Upper lobe of left lung (tissue), 6 donors: Measurements from ENCODE around the gene TMEM209. TPM values are rescaled to one million over a fixed set of nuclear protein-coding genes. Genes with fewer than 3 reads are reported as not detected.

Experiments used
- ATAC-seq, 2 donors: fragments of 200-7000 bp; cut with Tn5 transposase; one replicate each; pipeline ENCODE4 v1.9.1; 2022; ENCODE audit warnings: mild to moderate bottlenecking in 2 of 2, moderate library complexity in 2 of 2; ENCODE audit not compliant: low FRiP score in 2 of 2
- DNase-seq, 2 donors: peaks; one replicate each; pipeline ENCODE4 v3.0.0-alpha.2; 2019 to 2020
- H3K27ac ChIP-seq, 4 donors: fragments of 200-600 bp; sonication (generic); one replicate each; pipeline ENCODE4 v1.5.1; 2016 to 2019
- H3K27me3 ChIP-seq, 4 donors: fragments of 200-600 bp; sonication (generic); one replicate each; pipeline ENCODE4 v1.5.1; 2017 to 2019
- H3K36me3 ChIP-seq, 4 donors: fragments of 200-600 bp; sonication (generic); one replicate each; pipeline ENCODE4 v1.5.1; 2016 to 2019
- H3K4me1 ChIP-seq, 4 donors: fragments of 200-600 bp; sonication (generic); one replicate each; pipeline ENCODE4 v1.5.1; 2018 to 2019
- H3K4me3 ChIP-seq, 4 donors: fragments of 200-600 bp; sonication (generic); one replicate each; pipeline ENCODE4 v1.5.1; 2017 to 2019; ENCODE audit warnings: mild to moderate bottlenecking in 2 of 4, moderate library complexity in 1 of 4
- H3K9me3 ChIP-seq, 4 donors: fragments of 200-600 bp; sonication (generic); one replicate each; pipeline ENCODE4 v1.5.1; 2018 to 2019
- CTCF ChIP-seq, 6 experiments: fragments of 450-650 bp in 4 of 6; fragments of 200-600 bp in 2 of 6; sonication (generic) in 2 of 6; IDR thresholded peaks; one replicate each; pipeline ENCODE4 v1.5.1; 2016 to 2019; ENCODE audit warnings: antibody characterized with exemption in 6 of 6
- EP300 ChIP-seq, 4 donors: sonication (generic); formaldehyde crosslinking; IDR thresholded peaks; one replicate each; pipeline ENCODE4 v1.5.1; 2017; ENCODE audit warnings: antibody characterized with exemption in 4 of 4, control low read depth in 2 of 4
- POLR2A ChIP-seq, 4 donors: fragments of 450-650 bp; IDR thresholded peaks; one replicate each; pipeline ENCODE4 v1.5.1; 2016 to 2017; ENCODE audit warnings: antibody characterized with exemption in 4 of 4, mild to moderate bottlenecking in 2 of 4
- POLR2AphosphoS5 ChIP-seq, 2 donors: sonication (generic); formaldehyde crosslinking; IDR thresholded peaks; one replicate each; pipeline ENCODE4 v1.5.1; 2017; ENCODE audit warnings: antibody characterized with exemption in 2 of 2
- WGBS, 2 donors: methylation state at CpG; one replicate each; pipeline ENCODE4 v1.1.5; 2017 to 2018; 5-methylcytosine and 5-hydroxymethylcytosine counted together
- total RNA-seq, 6 donors: library from RNA; depleted of rRNA in 4 of 6; stranded (reverse); fragments of >200 nt in 4 of 6; gene quantifications; one replicate each; pipeline versions ENCODE4 v1.1.0 to v1.2.1, GENCODE V29; 2016 to 2021
- donor health status: DM: no; HTN: no; CAD: no; lungs with moderate emphysema.
- donor health status: DM: no; HTN: yes; CAD: no; lungs with severe emphysema.

The TMEM209 gene
- total RNA-seq, 6 donors from 2014 or later: 6.2 to 23.3 (median 14.7) TPM

DNA sequence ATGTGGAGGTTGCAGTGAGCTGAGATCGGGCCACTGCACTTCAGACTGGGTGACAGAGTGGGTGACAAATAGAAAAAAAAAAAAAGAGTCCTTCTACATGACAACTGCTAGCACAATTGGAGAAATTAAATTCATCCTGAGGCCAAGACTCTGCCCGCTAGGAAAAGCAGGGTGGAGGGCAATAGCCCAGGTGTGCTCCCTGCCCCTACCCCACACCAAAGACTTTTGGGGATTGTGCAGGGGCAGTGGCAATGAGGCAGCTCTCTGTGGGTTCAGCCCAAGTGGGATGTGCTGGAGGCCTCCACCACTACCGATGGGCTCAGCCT, 61.3 kb downstream of the TMEM209 start:
- WGBS, 2 donors: 72 to 96% methylated on average over 3 of the region's 3 CpGs
- Histone ChIP-seq H3K36me3 (peaks cover 0 to 11% (median 0%) of the 10 kb centered on the region in 4 donors), H3K27ac (peak overlapping the region; percentile 54 to 92 (median 70)), H3K27me3 (no peaks in the 10 kb centered on the region), H3K4me3 (no peak overlapping the region), H3K9me3 (no peaks in the 10 kb centered on the region), H3K4me1 (peaks cover 3 to 69% (median 34%) of the 10 kb centered on the region in 4 donors)
- no peak for TF ChIP-seq POLR2AphosphoS5 (IDR thresholded peaks at IDR 0.05)
- no peak for TF ChIP-seq EP300 (IDR thresholded peaks at IDR 0.05)
- no peak for TF ChIP-seq POLR2A (IDR thresholded peaks at IDR 0.05)
- TF ChIP-seq CTCF (IDR thresholded peaks at IDR 0.05): no peak
- DNase-seq: no peak
- ATAC-seq: no peak

GRCh38 chr7:130143334-130143732, 61.9 kb downstream of the TMEM209 start:
- H3K9me3 ChIP-seq: no peaks in the 10 kb centered on the region
- peak overlapping the region; percentile 42 to 92 (median 68) for H3K27ac ChIP-seq
- ATAC-seq (no peak), DNase-seq (no peak)
- H3K27me3 ChIP-seq: no peaks in the 10 kb centered on the region
- H3K36me3 ChIP-seq: peaks cover 0 to 11% (median 0%) of the 10 kb centered on the region in 4 donors
- H3K4me3 ChIP-seq: no peak overlapping the region
- WGBS, 2 donors: 93 to 98% methylated on average over 5 of the region's 5 CpGs
- peaks cover 3 to 66% (median 35%) of the 10 kb centered on the region in 4 donors for H3K4me1 ChIP-seq
- TF ChIP-seq POLR2AphosphoS5 (IDR thresholded peaks at IDR 0.05) (no peak), CTCF (IDR thresholded peaks at IDR 0.05) (no peak), EP300 (IDR thresholded peaks at IDR 0.05) (no peak), POLR2A (IDR thresholded peaks at IDR 0.05) (no peak)

GRCh38 chr7:130142654-130143333, 62.4 kb downstream of the TMEM209 start:
- no peak for ATAC-seq
- no peak for TF ChIP-seq CTCF (IDR thresholded peaks at IDR 0.05)
- TF ChIP-seq EP300 (IDR thresholded peaks at IDR 0.05): no peak
- no peak for TF ChIP-seq POLR2AphosphoS5 (IDR thresholded peaks at IDR 0.05)
- no peak for TF ChIP-seq POLR2A (IDR thresholded peaks at IDR 0.05)
- peak overlapping the region in 1 of 4 donors; percentile 49 for H3K4me3 ChIP-seq
- peaks cover 3 to 66% (median 35%) of the 10 kb centered on the region in 4 donors for H3K4me1 ChIP-seq
- no peaks in the 10 kb centered on the region for H3K9me3 ChIP-seq
- peaks cover 0 to 11% (median 0%) of the 10 kb centered on the region in 4 donors for H3K36me3 ChIP-seq
- no peak for DNase-seq
- H3K27me3 ChIP-seq: no peaks in the 10 kb centered on the region
- peak overlapping the region; percentile 66 to 92 (median 75) for H3K27ac ChIP-seq
- WGBS, 2 donors: 85 to 96% methylated on average over 11 to 14 of the region's 14 CpGs

- ATAC-seq: peak in 1 of 2 donors; percentile 5
- peak in 1 of 2 donors; percentile 72 for DNase-seq
- Histone ChIP-seq H3K27ac (peak overlapping the region; percentile 66 to 92 (median 75)), H3K4me3 (peak overlapping the region in 3 of 4 donors; percentile 32 to 65 (median 49)), H3K36me3 (peaks cover 0 to 11% (median 0%) of the 10 kb centered on the region in 4 donors), H3K27me3 (no peaks in the 10 kb centered on the region), H3K9me3 (no peaks in the 10 kb centered on the region), H3K4me1 (peaks cover 3 to 66% (median 35%) of the 10 kb centered on the region in 4 donors)
- WGBS, 2 donors: 66 to 68% methylated on average over 13 to 17 of the region's 17 CpGs
- no peak for TF ChIP-seq CTCF (IDR thresholded peaks at IDR 0.05)
- no peak for TF ChIP-seq EP300 (IDR thresholded peaks at IDR 0.05)
- TF ChIP-seq POLR2AphosphoS5 (IDR thresholded peaks at IDR 0.05): no peak
- no peak for TF ChIP-seq POLR2A (IDR thresholded peaks at IDR 0.05)
Measured at GRCh38 chr7:130141884-130142653, 63.1 kb downstream of the TMEM209 start.
